Measurements from ENCODE around the gene REXO1.

The REXO1 gene

GRCh38 chr19:1849132-1849474 lies 820 bp upstream of the REXO1 start:
- DNase-seq, result no peak

- DNase-seq, result no peak
Observed at GRCh38 chr19:1847684-1848398, 442 bp downstream of the REXO1 start.

- DNase-seq, result no peak
Observed at GRCh38 chr19:1847348-1847683, 967 bp downstream of the REXO1 start.

- DNase-seq, result no peak
Observed at GRCh38 chr19:1846517-1847204, 1.6 kb downstream of the REXO1 start.

- no peak for DNase-seq
Observed at GRCh38 chr19:1845642-1846041, 2.6 kb downstream of the REXO1 start.

- no peak for DNase-seq
Observed at GRCh38 chr19:1845125-1845515, 3.2 kb downstream of the REXO1 start.

- DNase-seq, result no peak
Observed at GRCh38 chr19:1844513-1845124, 3.7 kb downstream of the REXO1 start.

- no peak for DNase-seq
Observed at GRCh38 chr19:1843646-1844394, 4.5 kb downstream of the REXO1 start.

GRCh38 chr19:1843116-1843515 lies 5.2 kb downstream of the REXO1 start:
- no peak for DNase-seq

- DNase-seq, result no peak
Observed at GRCh38 chr19:1841209-1841924, 6.9 kb downstream of the REXO1 start.

GRCh38 chr19:1840541-1841115 lies 7.7 kb downstream of the REXO1 start:
- DNase-seq, result no peak

GRCh38 chr19:1839658-1840540 lies 8.4 kb downstream of the REXO1 start:
- no peak for DNase-seq

GRCh38 chr19:1837625-1838105 lies 10.6 kb downstream of the REXO1 start:
- DNase-seq, result peak; percentile 42 to 57

- no peak for DNase-seq
Observed at GRCh38 chr19:1837222-1837565, 11.1 kb downstream of the REXO1 start.

GRCh38 chr19:1836458-1837221 lies 11.6 kb downstream of the REXO1 start:
- DNase-seq, result no peak

- DNase-seq, result no peak
Observed at GRCh38 chr19:1833540-1833939, 14.7 kb downstream of the REXO1 start.

- no peak for DNase-seq
Observed at GRCh38 chr19:1832046-1832663, 16.1 kb downstream of the REXO1 start.

GRCh38 chr19:1830978-1831377 lies 17.3 kb downstream of the REXO1 start:
- no peak for DNase-seq

- no peak for DNase-seq
Observed at GRCh38 chr19:1830568-1830967, 17.7 kb downstream of the REXO1 start.

- DNase-seq, result no peak
Observed at GRCh38 chr19:1829958-1830357, 18.3 kb downstream of the REXO1 start.

All from CD4-positive, alpha-beta T cell treated with Interleukin-4 for 1 hour (primary cell).